ENCODE measurements around the gene CYP2D6.

DNA sequence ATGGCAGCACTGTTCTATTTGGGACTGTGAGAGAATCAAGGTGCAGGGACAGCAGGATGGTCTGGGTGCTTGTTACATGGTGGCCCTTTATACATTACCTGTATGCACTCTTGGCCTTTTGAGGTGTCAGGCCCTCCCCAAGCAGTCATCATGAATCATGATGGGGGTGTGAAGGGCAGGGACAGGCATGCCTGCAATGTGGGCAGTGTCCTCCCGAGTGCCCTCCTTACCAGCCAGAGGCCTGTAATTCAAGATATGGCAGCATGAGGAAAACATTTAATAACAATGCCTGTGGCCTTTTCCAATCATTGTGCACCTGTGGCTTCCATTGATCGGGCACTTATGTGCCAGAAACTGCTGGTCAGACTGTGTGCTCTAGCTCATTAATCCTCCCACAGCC is 25.5 kb upstream of the CYP2D6 start:
- TF ChIP-seq RXRA (IDR thresholded peaks at IDR 0.05) (no peak), TAF1 (conservative IDR thresholded peaks at IDR 0.05) (no peak), YY1 (IDR thresholded peaks at IDR 0.05) (no peak), GABPA (IDR thresholded peaks at IDR 0.05 in 1 of 2, conservative IDR thresholded peaks at IDR 0.05 in 1 of 2) (no peak), FOXA1 (IDR thresholded peaks at IDR 0.05) (no peak), JUND (IDR thresholded peaks at IDR 0.05) (no peak), SP1 (IDR thresholded peaks at IDR 0.05) (no peak)
- TF ChIP-seq, protein P1, sequence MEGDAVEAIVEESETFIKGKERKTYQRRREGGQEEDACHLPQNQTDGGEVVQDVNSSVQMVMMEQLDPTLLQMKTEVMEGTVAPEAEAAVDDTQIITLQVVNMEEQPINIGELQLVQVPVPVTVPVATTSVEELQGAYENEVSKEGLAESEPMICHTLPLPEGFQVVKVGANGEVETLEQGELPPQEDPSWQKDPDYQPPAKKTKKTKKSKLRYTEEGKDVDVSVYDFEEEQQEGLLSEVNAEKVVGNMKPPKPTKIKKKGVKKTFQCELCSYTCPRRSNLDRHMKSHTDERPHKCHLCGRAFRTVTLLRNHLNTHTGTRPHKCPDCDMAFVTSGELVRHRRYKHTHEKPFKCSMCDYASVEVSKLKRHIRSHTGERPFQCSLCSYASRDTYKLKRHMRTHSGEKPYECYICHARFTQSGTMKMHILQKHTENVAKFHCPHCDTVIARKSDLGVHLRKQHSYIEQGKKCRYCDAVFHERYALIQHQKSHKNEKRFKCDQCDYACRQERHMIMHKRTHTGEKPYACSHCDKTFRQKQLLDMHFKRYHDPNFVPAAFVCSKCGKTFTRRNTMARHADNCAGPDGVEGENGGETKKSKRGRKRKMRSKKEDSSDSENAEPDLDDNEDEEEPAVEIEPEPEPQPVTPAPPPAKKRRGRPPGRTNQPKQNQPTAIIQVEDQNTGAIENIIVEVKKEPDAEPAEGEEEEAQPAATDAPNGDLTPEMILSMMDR (IDR thresholded peaks at IDR 0.05; ENCODE audit: low read depth, low read length, missing input control): no peak
- TF ChIP-seq, protein P2, sequence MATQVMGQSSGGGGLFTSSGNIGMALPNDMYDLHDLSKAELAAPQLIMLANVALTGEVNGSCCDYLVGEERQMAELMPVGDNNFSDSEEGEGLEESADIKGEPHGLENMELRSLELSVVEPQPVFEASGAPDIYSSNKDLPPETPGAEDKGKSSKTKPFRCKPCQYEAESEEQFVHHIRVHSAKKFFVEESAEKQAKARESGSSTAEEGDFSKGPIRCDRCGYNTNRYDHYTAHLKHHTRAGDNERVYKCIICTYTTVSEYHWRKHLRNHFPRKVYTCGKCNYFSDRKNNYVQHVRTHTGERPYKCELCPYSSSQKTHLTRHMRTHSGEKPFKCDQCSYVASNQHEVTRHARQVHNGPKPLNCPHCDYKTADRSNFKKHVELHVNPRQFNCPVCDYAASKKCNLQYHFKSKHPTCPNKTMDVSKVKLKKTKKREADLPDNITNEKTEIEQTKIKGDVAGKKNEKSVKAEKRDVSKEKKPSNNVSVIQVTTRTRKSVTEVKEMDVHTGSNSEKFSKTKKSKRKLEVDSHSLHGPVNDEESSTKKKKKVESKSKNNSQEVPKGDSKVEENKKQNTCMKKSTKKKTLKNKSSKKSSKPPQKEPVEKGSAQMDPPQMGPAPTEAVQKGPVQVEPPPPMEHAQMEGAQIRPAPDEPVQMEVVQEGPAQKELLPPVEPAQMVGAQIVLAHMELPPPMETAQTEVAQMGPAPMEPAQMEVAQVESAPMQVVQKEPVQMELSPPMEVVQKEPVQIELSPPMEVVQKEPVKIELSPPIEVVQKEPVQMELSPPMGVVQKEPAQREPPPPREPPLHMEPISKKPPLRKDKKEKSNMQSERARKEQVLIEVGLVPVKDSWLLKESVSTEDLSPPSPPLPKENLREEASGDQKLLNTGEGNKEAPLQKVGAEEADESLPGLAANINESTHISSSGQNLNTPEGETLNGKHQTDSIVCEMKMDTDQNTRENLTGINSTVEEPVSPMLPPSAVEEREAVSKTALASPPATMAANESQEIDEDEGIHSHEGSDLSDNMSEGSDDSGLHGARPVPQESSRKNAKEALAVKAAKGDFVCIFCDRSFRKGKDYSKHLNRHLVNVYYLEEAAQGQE (IDR thresholded peaks at IDR 0.05): no peak
- TF ChIP-seq, protein P3, sequence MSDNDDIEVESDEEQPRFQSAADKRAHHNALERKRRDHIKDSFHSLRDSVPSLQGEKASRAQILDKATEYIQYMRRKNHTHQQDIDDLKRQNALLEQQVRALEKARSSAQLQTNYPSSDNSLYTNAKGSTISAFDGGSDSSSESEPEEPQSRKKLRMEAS (IDR thresholded peaks at IDR 0.05): no peak
